GM21381 (cell line): ENCODE results near the gene CUBN.

Experiments
- ATAC-seq: cut with Tn5 transposase; IDR thresholded peaks from one replicate; pipeline ENCODE4 v1.9.1; 2021; ENCODE audit warnings: mild to moderate bottlenecking, moderate library complexity; ENCODE audit not compliant: unreplicated experiment

CUBN gene

DNA sequence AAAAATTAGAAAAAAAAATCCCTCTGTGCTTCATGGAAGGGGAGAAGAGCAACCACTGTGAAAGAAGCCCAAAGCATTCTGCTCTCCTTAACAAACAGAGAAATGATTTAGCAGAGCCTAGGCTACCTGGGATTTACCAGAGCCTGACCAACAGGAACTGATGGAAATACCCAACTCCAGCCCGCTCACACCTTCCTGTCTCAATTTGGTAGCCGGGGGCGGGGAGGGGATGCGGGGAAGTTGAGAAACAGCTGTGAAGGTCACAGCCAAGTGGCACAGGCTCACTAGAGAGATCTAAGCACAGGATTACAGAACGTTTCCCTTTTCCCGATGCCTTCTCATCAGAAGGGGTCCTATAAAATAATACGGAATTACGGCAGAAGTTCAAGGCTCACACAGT is 330.0 kb downstream of the CUBN start:
- ATAC-seq = peak; percentile 81

DNA sequence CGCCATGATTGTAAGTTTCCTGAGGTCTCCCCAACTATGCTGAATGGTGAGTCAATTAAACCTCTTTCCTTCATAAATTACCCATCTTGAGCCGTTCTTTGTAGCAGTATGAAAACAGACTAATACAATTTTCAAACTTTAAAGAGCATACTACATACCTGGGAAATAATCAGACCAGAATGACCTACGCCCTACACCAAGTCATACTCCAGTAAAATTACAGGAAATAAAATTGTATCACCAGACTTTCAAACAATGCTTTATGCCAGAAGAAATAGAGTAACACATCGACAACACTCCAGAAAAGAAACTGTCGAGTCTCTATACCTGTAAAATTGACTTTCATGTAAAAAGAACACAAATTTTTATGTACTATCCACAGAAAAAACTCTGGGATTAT is 331.0 kb downstream of the CUBN start:
- ATAC-seq = no peak

DNA sequence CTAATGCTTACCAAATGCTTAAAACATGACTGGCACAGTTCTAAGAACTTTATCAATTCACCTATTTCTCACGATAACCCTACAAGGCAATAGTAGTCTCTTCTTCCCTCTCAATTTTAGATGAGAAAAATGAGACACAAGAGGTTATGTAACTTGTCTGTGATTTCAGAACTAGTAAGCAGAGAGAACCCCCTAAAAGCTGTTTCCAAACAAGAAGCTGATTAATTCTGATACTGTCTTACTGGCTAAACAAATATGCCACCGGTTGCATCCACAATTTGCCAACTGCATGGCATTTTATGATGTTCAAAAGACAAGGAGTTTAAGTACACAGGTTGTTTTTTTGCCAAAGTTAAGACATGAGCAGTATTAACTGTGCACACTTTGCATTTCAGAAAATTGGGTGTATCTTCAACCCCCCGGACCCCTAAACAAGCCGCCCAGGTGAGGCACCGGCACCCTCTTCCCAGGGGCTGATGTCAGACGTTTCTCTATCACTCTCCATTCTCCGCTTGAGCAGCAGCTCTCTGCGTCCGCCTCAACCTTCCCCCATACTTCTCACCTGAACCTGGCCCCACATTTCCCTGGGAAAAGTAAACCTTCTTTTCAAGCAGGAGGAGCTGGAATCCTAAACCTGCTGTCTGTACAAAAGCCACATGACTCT is 334.1 kb downstream of the CUBN start:
- ATAC-seq = no peak

DNA sequence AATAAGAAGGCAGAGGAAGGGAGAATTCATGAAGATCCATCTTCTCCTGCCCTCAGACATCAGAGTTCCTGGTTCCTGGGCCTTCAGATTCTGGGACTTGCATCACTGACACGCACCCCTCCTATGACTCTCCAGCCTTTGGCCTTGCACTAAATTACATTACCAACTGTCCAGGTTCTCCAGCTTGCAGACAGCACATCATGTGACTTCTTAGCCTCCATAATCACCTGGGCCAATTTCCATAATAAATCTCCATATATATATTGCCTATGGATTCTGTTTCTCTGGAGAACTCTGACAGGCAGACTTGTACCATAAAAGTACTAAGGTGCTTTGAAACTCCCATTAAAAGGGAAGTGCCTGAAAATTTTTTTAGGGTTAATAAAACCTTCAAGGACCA is 335.6 kb downstream of the CUBN start:
- no peak for ATAC-seq

DNA sequence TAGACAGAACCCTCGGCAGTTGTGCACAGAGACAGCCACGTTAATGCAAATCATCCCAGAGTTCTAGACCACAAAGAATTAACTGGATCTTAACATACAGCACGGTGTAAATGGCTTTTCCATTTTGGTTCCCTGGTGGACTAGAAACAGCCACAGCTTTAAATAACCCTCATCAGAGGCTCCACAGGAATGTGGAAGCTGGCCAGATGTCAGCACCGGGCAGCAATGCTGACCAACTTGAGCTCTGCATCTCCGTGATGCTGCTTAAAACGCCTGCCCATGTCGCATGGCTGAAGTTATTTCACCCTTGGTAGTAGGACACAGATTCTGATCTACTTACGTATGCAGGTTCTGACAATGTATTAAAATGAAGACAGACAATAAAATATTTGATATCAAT is 336.9 kb downstream of the CUBN start:
- ATAC-seq = no peak

DNA sequence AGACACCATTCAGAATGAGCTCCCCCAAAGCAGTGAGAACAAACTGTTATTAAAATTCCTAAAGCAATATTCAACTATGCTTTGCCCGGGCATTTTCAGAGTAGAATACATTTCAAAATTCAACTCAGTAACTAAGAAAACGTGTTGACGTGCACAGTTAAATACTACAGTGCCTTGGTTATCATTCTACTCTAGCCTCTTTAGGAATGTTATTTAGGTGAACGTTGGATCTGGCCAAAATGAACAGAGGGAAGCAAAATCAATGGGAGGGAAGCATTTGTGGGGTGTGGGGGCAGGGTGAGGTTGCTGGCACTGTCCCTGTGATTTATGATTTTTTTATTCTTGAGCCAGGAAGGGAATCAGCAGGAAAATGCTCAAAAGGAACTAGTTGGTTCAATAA is 339.8 kb downstream of the CUBN start:
- ATAC-seq = no peak

DNA sequence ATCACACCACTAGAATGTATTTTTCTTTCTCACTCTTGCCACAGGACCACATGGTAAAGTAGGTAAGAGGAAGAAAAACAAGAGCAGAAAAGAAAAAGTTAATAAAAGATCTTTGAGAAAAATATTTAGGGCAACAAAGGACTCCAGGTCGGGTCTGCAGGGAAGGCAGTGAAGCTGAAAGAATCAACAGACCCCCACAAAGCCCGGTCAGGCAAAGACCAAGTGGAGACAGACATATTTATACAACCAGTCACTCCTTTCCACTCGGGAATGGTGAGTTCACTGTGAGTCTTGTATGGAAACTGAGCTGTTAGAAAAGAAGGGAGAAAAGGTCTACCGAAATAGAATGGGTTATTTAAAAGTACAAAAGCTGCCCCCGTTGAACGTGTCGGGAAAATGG is 340.4 kb downstream of the CUBN start:
- no peak for ATAC-seq

DNA sequence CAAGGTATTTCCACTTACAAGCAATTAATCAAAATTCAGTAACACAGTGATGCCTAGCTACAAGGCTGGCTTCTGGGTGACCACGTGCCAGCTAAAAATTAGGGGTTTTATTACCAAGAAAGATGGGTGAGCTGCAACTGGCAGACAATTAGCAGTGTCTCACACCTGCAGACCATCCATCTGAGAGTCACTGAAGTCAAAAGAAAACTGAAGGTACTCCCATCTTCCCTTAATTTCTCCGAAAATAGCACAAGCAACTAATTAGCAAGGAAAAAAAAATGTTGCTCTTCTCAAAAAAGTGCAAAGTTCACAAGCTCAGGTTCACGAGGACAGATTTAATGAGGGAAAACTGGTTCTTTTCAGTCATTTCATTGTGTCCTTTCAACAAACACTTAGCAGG is 340.8 kb downstream of the CUBN start:
- ATAC-seq = no peak

DNA sequence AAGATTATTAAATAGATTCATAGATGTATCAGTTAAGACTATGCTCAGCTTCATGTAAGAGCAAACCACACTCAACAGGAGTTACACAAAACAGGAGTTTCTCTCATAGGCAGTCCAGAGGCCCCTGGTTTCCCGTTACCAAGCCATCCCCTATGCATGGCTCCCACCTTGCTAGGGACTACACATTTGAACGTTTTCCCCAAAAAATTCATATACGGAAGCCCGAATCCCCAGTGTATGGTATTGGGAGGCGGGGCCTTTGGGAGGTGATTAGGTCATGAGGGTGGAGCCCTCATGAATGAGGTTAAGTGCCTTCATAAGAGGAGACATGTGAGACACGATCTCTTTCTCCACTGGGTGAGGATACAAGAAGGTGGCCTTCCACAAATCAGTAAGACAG is 341.5 kb downstream of the CUBN start:
- ATAC-seq = no peak

DNA sequence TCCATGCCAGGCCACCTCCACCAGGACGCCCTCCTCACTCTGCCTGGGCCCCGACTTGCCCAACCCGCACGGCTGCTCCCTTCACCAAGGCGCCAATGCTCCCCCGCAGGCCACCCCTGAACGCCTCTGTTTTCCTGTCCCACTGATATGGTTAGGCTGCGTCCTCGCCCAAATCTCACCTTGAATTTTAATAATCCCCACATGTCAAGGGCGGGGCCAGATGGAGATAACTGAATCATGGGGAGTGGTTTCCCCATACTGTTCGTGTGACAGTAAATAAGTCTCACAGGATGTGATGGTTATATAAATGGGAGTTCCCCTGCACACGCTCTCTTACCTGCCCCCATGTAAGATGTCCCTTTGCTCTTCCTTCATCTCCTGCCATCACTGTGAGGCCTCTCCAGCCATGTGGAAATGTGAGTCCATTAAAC is 342.2 kb downstream of the CUBN start:
- peak; percentile 77 for ATAC-seq

DNA sequence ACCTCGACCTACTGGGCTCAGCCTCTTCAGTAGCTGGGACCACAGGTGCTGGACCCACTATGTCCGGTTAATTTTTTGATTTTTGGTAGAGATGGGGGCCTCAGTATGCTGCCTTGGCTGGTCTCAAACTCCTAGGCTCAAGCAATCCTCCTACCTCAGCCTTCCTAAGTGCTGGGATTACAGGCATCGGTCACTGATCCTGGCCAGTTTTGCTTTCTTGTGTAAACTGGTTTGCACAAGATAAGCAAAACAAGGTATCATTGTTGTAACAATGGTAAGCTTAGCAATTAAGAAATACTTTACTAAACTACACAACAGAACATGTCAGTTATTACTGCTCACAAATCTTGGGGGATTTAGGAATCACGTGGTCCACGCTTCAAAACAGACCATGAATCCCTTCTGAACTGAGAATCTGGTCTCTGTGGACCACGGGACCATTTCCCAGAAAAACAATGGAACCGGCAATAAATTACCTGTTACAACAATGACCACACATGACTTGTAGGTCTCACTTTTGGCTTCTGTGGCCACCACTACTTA is 349.2 kb downstream of the CUBN start:
- no peak for ATAC-seq

DNA sequence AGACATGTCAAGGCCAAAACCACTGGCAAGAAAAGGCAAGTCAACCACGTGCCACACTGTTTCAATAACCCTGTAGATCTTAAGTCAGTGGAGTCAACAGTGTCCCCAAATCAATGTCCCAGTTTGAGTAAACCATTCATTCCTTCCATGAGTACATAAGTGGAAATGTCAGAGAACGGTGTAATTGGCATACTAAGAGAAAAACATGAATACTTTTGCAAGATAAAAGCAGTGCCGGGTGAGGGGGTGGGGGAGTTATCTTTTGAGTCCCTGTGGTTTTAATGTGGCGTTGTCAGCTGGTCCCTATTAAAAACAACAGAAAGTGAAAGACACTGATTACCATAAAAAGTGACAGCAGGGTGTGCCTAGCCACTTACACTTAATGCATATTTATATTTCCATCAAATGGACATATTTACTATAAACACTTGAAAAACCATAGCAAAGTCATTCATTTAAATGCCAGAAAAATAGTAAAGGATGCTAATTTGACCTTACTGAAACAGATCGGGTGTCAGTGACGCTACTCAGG is 350.2 kb downstream of the CUBN start:
- ATAC-seq = peak; percentile 59

DNA sequence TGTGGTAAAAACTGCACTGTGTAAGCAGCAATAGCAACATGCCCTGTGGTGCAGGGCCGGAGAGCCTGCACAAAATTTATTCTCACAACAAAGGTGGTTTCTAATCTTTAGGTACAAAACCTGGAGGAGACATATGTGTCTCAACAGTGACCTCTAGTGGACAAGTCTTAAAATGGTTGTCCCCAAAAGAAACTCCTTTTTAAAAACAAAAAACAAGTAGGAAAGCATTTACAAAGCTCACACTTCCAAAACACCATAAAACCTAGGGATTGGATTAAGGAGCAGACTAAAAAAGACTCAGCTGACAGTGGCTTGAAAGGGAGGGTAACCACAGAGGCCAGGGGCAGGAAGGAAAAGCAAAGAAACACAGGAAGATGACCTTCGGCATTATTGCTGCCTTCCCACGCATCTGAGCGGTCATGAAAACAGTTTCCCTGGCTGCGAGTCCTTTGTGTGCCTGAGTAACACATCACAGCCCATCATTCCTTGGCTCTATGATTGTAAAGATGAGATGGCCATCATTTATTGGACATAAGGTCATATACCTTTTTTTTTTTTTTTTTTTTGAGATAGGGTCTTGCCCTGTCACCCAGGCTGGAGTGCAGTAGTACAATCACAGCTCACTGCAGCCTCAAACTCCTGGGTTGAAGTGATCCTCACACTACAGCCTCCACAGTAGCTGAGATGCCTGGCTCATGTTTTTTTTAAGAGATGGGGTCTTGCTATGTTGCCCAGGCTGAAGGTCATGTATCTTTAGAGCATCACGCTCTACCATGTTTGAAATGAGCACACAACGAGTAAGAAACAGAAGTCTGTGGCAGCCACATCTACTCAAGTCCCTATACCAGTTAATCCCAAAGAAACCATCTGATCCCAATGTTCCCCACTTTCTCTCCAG is 351.9 kb downstream of the CUBN start:
- peak; percentile 49 for ATAC-seq

DNA sequence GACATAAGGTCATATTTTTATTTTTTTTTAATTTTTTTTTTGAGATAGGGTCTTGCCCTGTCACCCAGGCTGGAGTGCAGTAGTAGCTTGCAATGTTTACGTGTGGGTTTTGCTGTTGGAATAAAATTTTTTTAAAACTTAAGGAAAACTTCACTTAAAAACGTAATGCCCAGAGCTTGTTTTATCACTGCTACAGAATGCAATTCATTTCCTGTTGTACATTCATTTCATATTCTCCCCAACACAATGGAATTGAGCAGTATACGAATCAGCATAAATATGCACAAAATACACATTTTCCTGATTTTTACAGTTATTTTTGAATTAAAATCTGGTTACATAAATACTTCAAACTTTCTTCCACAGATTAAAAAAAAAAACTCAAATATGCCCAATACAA is 352.7 kb downstream of the CUBN start:
- no peak for ATAC-seq
